Measurements from ENCODE around the gene TRPC4. TPM values are rescaled to one million over a fixed set of nuclear protein-coding genes. Genes with fewer than 3 reads are reported as not detected.

Gene TRPC4
- polyA plus RNA-seq, 3 donors, result not detected

- intact Hi-C loops (cut with micrococcal nuclease), result no loop called here
- Histone ChIP-seq H3K79me2 (ENCODE audit: insufficient read depth, low read length) (no peaks in the 10 kb centered on the region), H2AFZ (ENCODE audit: insufficient read depth, low read depth, low read length, poor library complexity, severe bottlenecking) (no peak overlapping the region), H3K27ac (ENCODE audit: low read depth in 1 of 2, low read length in 2 of 2) (no peak overlapping the region), H3K4me2 (replicated peaks; ENCODE audit: extremely low read depth, low read length, poor library complexity, severe bottlenecking) (no peak overlapping the region), H3K9me3 (replicated peaks in 1 of 2; ENCODE audit: control insufficient read depth in 1 of 2, insufficient read depth in 1 of 2, low read length in 2 of 2) (no peaks in the 10 kb centered on the region), H3K27me3 (ENCODE audit: control insufficient read depth in 2 of 2, insufficient read depth in 2 of 2, low read length in 2 of 2) (no peaks in the 10 kb centered on the region), H3K4me3 (replicated peaks in 1 of 3; ENCODE audit: low read depth in 2 of 3, low read length in 3 of 3) (no peak overlapping the region), H4K20me1 (ENCODE audit: insufficient read depth, low read length) (no peaks in the 10 kb centered on the region), H3K9ac (ENCODE audit: insufficient read depth, low read length, poor library complexity, severe bottlenecking) (no peak overlapping the region), H3K36me3 (replicated peaks in 1 of 2; ENCODE audit: control insufficient read depth in 1 of 2, insufficient read depth in 2 of 2, low read length in 2 of 2) (no peaks in the 10 kb centered on the region), H3K4me1 (ENCODE audit: control insufficient read depth in 1 of 2, insufficient read depth in 2 of 2, low read length in 2 of 2) (no peaks in the 10 kb centered on the region)
- H3K9me3 Mint-ChIP-seq, result peaks cover 0 to 3% (median 1%) of the 10 kb centered on the region in 7 donors
- WGBS (ENCODE audit: insufficient coverage), result 79% methylated on average over 3 of the region's 6 CpGs
- H3K27me3 Mint-ChIP-seq (ENCODE audit: low read depth in 3 of 3), result peaks cover 0 to 2% (median 0%) of the 10 kb centered on the region in 3 donors
- no peaks in the 10 kb centered on the region for H3K4me1 Mint-ChIP-seq
- H3K4me3 Mint-ChIP-seq, result no peak overlapping the region
- no peak overlapping the region for H3K27ac Mint-ChIP-seq
- H3K36me3 Mint-ChIP-seq, result no peaks in the 10 kb centered on the region
- DNase-seq, result no peak
- no peak for TF ChIP-seq CTCF (IDR thresholded peaks at IDR 0.05)
These were observed 154.0 kb downstream of the TRPC4 start for GRCh38 chr13:37715606-37716015.

DNA sequence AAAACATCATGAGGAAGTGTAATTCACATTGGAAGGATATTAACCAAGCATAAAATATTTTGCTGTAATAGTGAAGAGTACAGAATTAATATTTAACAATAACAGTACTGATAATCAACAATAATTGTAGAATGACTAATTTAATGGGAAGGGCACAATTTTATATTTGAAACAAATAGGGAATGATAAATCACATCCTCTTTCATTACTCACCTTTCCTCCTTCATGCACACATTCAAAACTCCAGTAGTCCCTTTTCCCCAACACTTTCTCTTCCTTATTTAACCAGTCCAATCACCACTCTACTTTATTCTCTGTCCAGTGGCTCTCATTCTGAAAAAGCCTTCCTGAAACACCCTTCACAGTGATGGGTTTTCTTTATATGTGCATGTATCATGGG lies 160.3 kb downstream of the TRPC4 start:
- no peak for TF ChIP-seq CTCF (IDR thresholded peaks at IDR 0.05)
- H3K9ac ChIP-seq (ENCODE audit: insufficient read depth, low read length, poor library complexity, severe bottlenecking), result no peak overlapping the region
- DNase-seq, result no peak
- H3K4me3 ChIP-seq (replicated peaks in 1 of 3; ENCODE audit: low read depth in 2 of 3, low read length in 3 of 3), result no peak overlapping the region
- intact Hi-C loops (cut with micrococcal nuclease), result no loop called here
- H3K79me2 ChIP-seq (ENCODE audit: insufficient read depth, low read length), result no peaks in the 10 kb centered on the region
- no peaks in the 10 kb centered on the region for H3K27me3 ChIP-seq (ENCODE audit: control insufficient read depth in 2 of 2, insufficient read depth in 2 of 2, low read length in 2 of 2)
- H3K9me3 ChIP-seq (replicated peaks in 1 of 2; ENCODE audit: control insufficient read depth in 1 of 2, insufficient read depth in 1 of 2, low read length in 2 of 2), result no peaks in the 10 kb centered on the region
- Mint-ChIP-seq H3K27me3 (ENCODE audit: low read depth in 3 of 3) (no peaks in the 10 kb centered on the region), H3K9me3 (peaks cover 0 to 1% (median 0%) of the 10 kb centered on the region in 7 donors), H3K27ac (no peak overlapping the region), H3K4me3 (no peak overlapping the region), H3K4me1 (no peaks in the 10 kb centered on the region), H3K36me3 (no peaks in the 10 kb centered on the region)
- H4K20me1 ChIP-seq (ENCODE audit: insufficient read depth, low read length), result no peaks in the 10 kb centered on the region
- H3K27ac ChIP-seq (ENCODE audit: low read depth in 1 of 2, low read length in 2 of 2), result no peak overlapping the region
- H3K4me2 ChIP-seq (replicated peaks; ENCODE audit: extremely low read depth, low read length, poor library complexity, severe bottlenecking), result no peak overlapping the region
- no peaks in the 10 kb centered on the region for H3K4me1 ChIP-seq (ENCODE audit: control insufficient read depth in 1 of 2, insufficient read depth in 2 of 2, low read length in 2 of 2)
- no peak overlapping the region for H2AFZ ChIP-seq (ENCODE audit: insufficient read depth, low read depth, low read length, poor library complexity, severe bottlenecking)
- no peaks in the 10 kb centered on the region for H3K36me3 ChIP-seq (replicated peaks in 1 of 2; ENCODE audit: control insufficient read depth in 1 of 2, insufficient read depth in 2 of 2, low read length in 2 of 2)

Data from CD14-positive monocyte (primary cell).